ENCODE measurements around the gene NDUFS2.

Gene NDUFS2

GRCh38 chr1:161201836-161202712 is at the start of gene NDUFS2:
TSS of gene NDUFS2 (plus strand) at chr1:161202367. CDS start at chr1:161202386, 19 bp downstream.
- DNase-seq = peak; percentile 99

- no peak for DNase-seq
Observed at GRCh38 chr1:161153176-161153575, 49.0 kb upstream of the NDUFS2 start.

GRCh38 chr1:161153682-161154337 is 48.4 kb upstream of the NDUFS2 start, which contains the start of gene UFC1:
TSS of gene UFC1 (plus strand) at chr1:161153978. CDS start at chr1:161153998, 20 bp downstream.
- DNase-seq = peak; percentile 88

GRCh38 chr1:161157867-161158266 is 44.3 kb upstream of the NDUFS2 start:
- DNase-seq = no peak

GRCh38 chr1:161158316-161159010 is 43.7 kb upstream of the NDUFS2 start:
- no peak for DNase-seq

- DNase-seq = peak; percentile 88
Observed at GRCh38 chr1:161159087-161159912, 42.9 kb upstream of the NDUFS2 start, which contains the start of gene USP21. TSS of gene USP21 (plus strand) at chr1:161159500. CDS start at chr1:161160641, 1,141 bp downstream.

- DNase-seq = no peak
Observed at GRCh38 chr1:161159913-161160243, 42.3 kb upstream of the NDUFS2 start.

GRCh38 chr1:161160671-161161145 is 41.5 kb upstream of the NDUFS2 start:
- no peak for DNase-seq

- no peak for DNase-seq
Observed at GRCh38 chr1:161161652-161162051, 40.5 kb upstream of the NDUFS2 start.

- no peak for DNase-seq
Observed at GRCh38 chr1:161162052-161162451, 40.1 kb upstream of the NDUFS2 start.

GRCh38 chr1:161162806-161163205 is 39.4 kb upstream of the NDUFS2 start:
- DNase-seq = no peak

- DNase-seq = no peak
Observed at GRCh38 chr1:161163793-161164192, 38.4 kb upstream of the NDUFS2 start.

- no peak for DNase-seq
Observed at GRCh38 chr1:161164901-161165610, 37.1 kb upstream of the NDUFS2 start.

GRCh38 chr1:161165742-161166668 is 36.2 kb upstream of the NDUFS2 start, which contains the start of gene PPOX:
TSS of gene PPOX (plus strand) at chr1:161166426. CDS start at chr1:161166848, 422 bp downstream.
- peak; percentile 97 for DNase-seq

GRCh38 chr1:161166669-161167548 is 35.3 kb upstream of the NDUFS2 start:
- DNase-seq = no peak

GRCh38 chr1:161168906-161169305 is 33.3 kb upstream of the NDUFS2 start:
- no peak for DNase-seq

- DNase-seq = no peak
Observed at GRCh38 chr1:161171191-161171590, 31.0 kb upstream of the NDUFS2 start.

- no peak for DNase-seq
Observed at GRCh38 chr1:161171696-161172095, 30.5 kb upstream of the NDUFS2 start.

- no peak for DNase-seq
Observed at GRCh38 chr1:161172349-161172748, 29.8 kb upstream of the NDUFS2 start.
